SU-DHL-6 (cell line): ENCODE data around the gene RTBDN.

Experiments
- CTCF ChIP-seq: fragments of 200-600 bp; sonication (generic); IDR thresholded peaks from one replicate; pipeline ENCODE4 v1.5.1; 2017; ENCODE audit warnings: antibody characterized with exemption, mild to moderate bottlenecking, low read length, moderate library complexity; ENCODE audit not compliant: insufficient read depth, poor library complexity, severe bottlenecking
- EZH2phosphoT487 ChIP-seq: fragments of 200-600 bp; sonication (generic), shearing (Covaris generic); conservative IDR thresholded peaks from 2 replicates; pipeline ENCODE4 v1.6.1; 2018; ENCODE audit warnings: mild to moderate bottlenecking, antibody characterized with exemption, low read length, moderate library complexity, mixed read lengths

- TF ChIP-seq CTCF (no peak), EZH2phosphoT487 (no peak)
Measured at GRCh38 chr19:12834976-12835757, 788 bp upstream of the RTBDN start.
